Measurements from ENCODE around the gene MYOZ3. TPM values are rescaled to one million over a fixed set of nuclear protein-coding genes. Genes with fewer than 3 reads are reported as not detected.

Gene MYOZ3
- total and polyA plus RNA-seq, 10 of the 15 experiments (the other 5 are each of a cell fraction or from before 2014, with no cell fraction given): 0.04 to 1.1 (median 0.10) TPM; not detected in 4

DNA sequence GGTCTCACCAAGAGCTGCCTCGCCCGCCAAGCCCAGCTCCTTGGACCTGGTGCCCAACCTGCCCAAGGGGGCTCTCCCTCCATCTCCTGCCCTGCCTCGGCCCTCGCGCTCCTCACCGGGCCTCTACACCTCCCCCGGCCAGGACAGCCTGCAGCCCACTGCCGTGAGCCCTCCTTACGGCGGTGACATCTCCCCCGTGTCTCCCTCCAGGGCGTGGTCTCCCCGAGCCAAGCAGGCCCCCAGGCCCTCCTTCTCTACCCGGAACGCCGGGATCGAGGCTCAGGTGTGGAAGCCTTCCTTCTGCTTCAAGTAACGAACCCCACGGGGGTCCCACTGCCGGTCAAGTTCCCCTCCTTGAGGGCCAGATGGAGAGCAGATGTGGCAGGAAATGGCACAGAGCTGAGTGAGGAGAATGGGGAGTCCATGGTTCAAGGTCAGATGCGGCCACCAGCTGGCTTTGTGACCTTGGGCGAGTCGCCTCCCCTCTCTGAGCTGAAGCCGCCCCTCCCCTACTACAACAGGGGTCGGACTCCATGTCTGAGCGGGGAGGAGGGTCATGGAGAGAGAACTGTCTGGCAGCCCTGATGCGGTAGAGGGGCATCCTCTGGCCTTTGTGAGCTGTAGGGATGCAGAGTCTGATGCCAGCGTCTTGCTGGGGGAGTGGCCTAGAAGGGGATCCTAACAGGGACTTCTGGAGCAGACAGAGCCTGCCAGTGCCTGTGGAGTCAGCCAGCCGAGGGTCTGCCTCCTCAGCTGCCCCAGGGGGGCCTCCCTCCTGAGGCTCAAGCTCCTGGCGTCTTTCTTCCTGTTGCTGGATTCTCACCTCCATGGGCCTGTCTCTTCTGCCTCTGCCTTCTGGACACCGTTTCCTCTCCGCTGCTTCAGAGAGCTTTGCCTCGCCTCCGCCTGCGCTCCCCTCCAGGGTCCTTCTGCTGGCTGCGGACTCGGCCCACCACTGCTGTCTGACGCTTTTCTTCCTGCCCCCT is 10.7 kb upstream of the MYOZ3 start:
- in situ Hi-C loops (cut with MboI) (loop anchor here (5.0 to 10.0 kb wide), 2 partner anchors 88 to 196 kb away; no protein-coding TSS in a partner anchor), intact Hi-C loops (cut with micrococcal nuclease; ENCODE audit: unreplicated experiment) (loop anchor here (10.0 kb wide), 1 partner anchor 196 kb away; no protein-coding TSS in a partner anchor)
- no peak overlapping the region for H3K4me2 ChIP-seq (ENCODE audit: control insufficient read depth, insufficient read depth)
- 67% methylated on average over 34 of the region's 38 CpGs for WGBS (ENCODE audit: insufficient coverage, insufficient replicate concordance, low lambda C conversion rate, missing lambda C conversion rate)
- H2AFZ ChIP-seq (ENCODE audit: control insufficient read depth, low read depth, low read length): no peak overlapping the region
- H3K9ac ChIP-seq (ENCODE audit: control insufficient read depth, insufficient read depth, low read length): no peak overlapping the region
- H3K79me2 ChIP-seq (ENCODE audit: control insufficient read depth, insufficient read depth, low read length): no peaks in the 10 kb centered on the region
- no peaks in the 10 kb centered on the region for H4K20me1 ChIP-seq (ENCODE audit: control insufficient read depth, insufficient read depth)
- ChIA-PET CTCF (interaction anchor here (0.6 to 1.6 kb wide), 3 partner anchors 11 to 196 kb away, joined by 3 to 5 read pairs (median 3); partner anchors contain the start of gene IRGM), POLR2A (no interaction called here), SMC1A (ENCODE audit: uncharacterized antibody, unreplicated experiment) (no interaction called here), RAD21 (ENCODE audit: unreplicated experiment) (interaction anchor here (1.7 kb wide), 1 partner anchor 24 kb away, joined by 6 read pairs; no protein-coding TSS in a partner anchor)
- no peak for FAIRE-seq
- no peak overlapping the region for H3K4me3 ChIP-seq
- DNase-seq (ENCODE audit: low read depth, low spot score): no peak
- no peak for ATAC-seq
- no peaks in the 10 kb centered on the region for H3K27me3 ChIP-seq (replicated peaks in 1 of 2; ENCODE audit: control insufficient read depth in 2 of 2, insufficient read depth in 2 of 2, low read length in 1 of 2)
- H3K9me3 ChIP-seq (replicated peaks; ENCODE audit: control insufficient read depth, insufficient read depth, low read length): no peaks in the 10 kb centered on the region
- H3K4me1 ChIP-seq (ENCODE audit: control insufficient read depth, insufficient read depth, low read length): 0 out of 2 replicates have a peak, but pooled peaks cover 3% of the 10 kb centered on the region
- H3K27ac ChIP-seq (ENCODE audit: control insufficient read depth, insufficient read depth): no peak overlapping the region
- H3K36me3 ChIP-seq (ENCODE audit: control insufficient read depth in 2 of 2, insufficient read depth in 2 of 2, low read length in 1 of 2): no peaks in the 10 kb centered on the region
- BruUV-seq (replicated peaks): no TSS peak
- no peak for TF ChIP-seq SUPT20H (IDR thresholded peaks at IDR 0.05; ENCODE audit: borderline replicate concordance, control insufficient read depth, low read depth, low read length)
- TF ChIP-seq, protein P1, sequence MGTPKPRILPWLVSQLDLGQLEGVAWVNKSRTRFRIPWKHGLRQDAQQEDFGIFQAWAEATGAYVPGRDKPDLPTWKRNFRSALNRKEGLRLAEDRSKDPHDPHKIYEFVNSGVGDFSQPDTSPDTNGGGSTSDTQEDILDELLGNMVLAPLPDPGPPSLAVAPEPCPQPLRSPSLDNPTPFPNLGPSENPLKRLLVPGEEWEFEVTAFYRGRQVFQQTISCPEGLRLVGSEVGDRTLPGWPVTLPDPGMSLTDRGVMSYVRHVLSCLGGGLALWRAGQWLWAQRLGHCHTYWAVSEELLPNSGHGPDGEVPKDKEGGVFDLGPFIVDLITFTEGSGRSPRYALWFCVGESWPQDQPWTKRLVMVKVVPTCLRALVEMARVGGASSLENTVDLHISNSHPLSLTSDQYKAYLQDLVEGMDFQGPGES (IDR thresholded peaks at IDR 0.05): no peak
- no peak for TF ChIP-seq STAT3 (IDR thresholded peaks at IDR 0.05; ENCODE audit: low read depth, low read length)
- TF ChIP-seq FOXK2 (IDR thresholded peaks at IDR 0.05): no peak
- no peak for TF ChIP-seq EZH2 (IDR thresholded peaks at IDR 0.05; ENCODE audit: borderline replicate concordance, control insufficient read depth, low read depth, low read length)
- TF ChIP-seq, protein P2, sequence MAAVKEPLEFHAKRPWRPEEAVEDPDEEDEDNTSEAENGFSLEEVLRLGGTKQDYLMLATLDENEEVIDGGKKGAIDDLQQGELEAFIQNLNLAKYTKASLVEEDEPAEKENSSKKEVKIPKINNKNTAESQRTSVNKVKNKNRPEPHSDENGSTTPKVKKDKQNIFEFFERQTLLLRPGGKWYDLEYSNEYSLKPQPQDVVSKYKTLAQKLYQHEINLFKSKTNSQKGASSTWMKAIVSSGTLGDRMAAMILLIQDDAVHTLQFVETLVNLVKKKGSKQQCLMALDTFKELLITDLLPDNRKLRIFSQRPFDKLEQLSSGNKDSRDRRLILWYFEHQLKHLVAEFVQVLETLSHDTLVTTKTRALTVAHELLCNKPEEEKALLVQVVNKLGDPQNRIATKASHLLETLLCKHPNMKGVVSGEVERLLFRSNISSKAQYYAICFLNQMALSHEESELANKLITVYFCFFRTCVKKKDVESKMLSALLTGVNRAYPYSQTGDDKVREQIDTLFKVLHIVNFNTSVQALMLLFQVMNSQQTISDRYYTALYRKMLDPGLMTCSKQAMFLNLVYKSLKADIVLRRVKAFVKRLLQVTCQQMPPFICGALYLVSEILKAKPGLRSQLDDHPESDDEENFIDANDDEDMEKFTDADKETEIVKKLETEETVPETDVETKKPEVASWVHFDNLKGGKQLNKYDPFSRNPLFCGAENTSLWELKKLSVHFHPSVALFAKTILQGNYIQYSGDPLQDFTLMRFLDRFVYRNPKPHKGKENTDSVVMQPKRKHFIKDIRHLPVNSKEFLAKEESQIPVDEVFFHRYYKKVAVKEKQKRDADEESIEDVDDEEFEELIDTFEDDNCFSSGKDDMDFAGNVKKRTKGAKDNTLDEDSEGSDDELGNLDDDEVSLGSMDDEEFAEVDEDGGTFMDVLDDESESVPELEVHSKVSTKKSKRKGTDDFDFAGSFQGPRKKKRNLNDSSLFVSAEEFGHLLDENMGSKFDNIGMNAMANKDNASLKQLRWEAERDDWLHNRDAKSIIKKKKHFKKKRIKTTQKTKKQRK (IDR thresholded peaks at IDR 0.05; ENCODE audit: low read depth, low read length): no peak
- TF ChIP-seq CHD2 (IDR thresholded peaks at IDR 0.05; ENCODE audit: borderline replicate concordance, low read depth, low read length): no peak
- no peak for TF ChIP-seq SMC3 (IDR thresholded peaks at IDR 0.05; ENCODE audit: borderline replicate concordance, low read length)
- TF ChIP-seq, protein P3, sequence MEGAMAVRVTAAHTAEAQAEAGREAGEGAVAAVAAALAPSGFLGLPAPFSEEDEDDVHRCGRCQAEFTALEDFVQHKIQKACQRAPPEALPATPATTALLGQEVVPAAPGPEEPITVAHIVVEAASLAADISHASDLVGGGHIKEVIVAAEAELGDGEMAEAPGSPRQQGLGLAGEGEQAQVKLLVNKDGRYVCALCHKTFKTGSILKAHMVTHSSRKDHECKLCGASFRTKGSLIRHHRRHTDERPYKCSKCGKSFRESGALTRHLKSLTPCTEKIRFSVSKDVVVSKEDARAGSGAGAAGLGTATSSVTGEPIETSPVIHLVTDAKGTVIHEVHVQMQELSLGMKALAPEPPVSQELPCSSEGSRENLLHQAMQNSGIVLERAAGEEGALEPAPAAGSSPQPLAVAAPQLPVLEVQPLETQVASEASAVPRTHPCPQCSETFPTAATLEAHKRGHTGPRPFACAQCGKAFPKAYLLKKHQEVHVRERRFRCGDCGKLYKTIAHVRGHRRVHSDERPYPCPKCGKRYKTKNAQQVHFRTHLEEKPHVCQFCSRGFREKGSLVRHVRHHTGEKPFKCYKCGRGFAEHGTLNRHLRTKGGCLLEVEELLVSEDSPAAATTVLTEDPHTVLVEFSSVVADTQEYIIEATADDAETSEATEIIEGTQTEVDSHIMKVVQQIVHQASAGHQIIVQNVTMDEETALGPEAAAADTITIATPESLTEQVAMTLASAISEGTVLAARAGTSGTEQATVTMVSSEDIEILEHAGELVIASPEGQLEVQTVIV (IDR thresholded peaks at IDR 0.05; ENCODE audit: borderline replicate concordance, partially characterized antibody): no peak
- TF ChIP-seq, protein P4, sequence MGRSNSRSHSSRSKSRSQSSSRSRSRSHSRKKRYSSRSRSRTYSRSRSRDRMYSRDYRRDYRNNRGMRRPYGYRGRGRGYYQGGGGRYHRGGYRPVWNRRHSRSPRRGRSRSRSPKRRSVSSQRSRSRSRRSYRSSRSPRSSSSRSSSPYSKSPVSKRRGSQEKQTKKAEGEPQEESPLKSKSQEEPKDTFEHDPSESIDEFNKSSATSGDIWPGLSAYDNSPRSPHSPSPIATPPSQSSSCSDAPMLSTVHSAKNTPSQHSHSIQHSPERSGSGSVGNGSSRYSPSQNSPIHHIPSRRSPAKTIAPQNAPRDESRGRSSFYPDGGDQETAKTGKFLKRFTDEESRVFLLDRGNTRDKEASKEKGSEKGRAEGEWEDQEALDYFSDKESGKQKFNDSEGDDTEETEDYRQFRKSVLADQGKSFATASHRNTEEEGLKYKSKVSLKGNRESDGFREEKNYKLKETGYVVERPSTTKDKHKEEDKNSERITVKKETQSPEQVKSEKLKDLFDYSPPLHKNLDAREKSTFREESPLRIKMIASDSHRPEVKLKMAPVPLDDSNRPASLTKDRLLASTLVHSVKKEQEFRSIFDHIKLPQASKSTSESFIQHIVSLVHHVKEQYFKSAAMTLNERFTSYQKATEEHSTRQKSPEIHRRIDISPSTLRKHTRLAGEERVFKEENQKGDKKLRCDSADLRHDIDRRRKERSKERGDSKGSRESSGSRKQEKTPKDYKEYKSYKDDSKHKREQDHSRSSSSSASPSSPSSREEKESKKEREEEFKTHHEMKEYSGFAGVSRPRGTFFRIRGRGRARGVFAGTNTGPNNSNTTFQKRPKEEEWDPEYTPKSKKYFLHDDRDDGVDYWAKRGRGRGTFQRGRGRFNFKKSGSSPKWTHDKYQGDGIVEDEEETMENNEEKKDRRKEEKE (IDR thresholded peaks at IDR 0.05): no peak
- TF ChIP-seq ZSCAN29 (IDR thresholded peaks at IDR 0.05): no peak
